Measurements from ENCODE around the gene ERI3. TPM values are rescaled to one million over a fixed set of nuclear protein-coding genes. Genes with fewer than 3 reads are reported as not detected.

The ERI3 gene
- total RNA-seq, 1 donor from 2014 or later = 31.0 TPM

DNA sequence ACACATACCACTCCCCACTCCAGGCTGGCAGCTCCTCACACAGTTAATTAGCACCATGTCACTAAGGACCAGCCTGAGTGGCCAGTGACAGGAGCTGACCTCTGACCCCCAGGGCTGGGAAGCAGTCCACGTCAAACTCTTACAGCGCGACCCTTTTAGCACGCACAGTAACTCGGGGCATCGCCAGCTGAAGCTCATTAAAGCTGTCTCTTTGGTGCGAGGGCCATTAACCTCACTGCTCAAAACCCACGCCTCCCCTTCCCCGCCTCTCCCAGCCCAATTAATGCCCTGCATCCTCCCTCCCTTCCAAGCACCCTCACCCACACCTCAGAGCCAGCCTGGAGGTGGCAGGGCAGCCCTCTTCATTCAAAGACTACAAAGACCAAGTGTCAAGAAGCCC is 110.1 kb downstream of the ERI3 start:
- Mint-ChIP-seq H3K4me1 (peaks cover 63% of the 10 kb centered on the region), H3K27me3 (ENCODE audit: insufficient read depth, low read depth) (peaks cover 9% of the 10 kb centered on the region), H3K27ac (no peak overlapping the region), H3K4me3 (no peak overlapping the region), H3K36me3 (peaks cover 21% of the 10 kb centered on the region), H3K9me3 (no peaks in the 10 kb centered on the region)
- peaks cover 7% of the 10 kb centered on the region for H3F3A ChIP-seq (ENCODE audit: low read depth)
- peaks cover 21% of the 10 kb centered on the region for H3K4me1 ChIP-seq
- H3K4me3 ChIP-seq = no peak overlapping the region
- no peak overlapping the region for H3K4me2 ChIP-seq
- H3K27me3 ChIP-seq = no peaks in the 10 kb centered on the region
- H3K9ac ChIP-seq = no peak overlapping the region
- H4K20me1 ChIP-seq (ENCODE audit: low read depth) = peaks cover 55% of the 10 kb centered on the region
- H3K9me3 ChIP-seq (ENCODE audit: low read depth) = no peaks in the 10 kb centered on the region
- H3K27ac ChIP-seq = no peak overlapping the region
- TF ChIP-seq EZH2 (IDR thresholded peaks at IDR 0.05) = no peak
- H2AFZ ChIP-seq (replicated peaks) = no peak overlapping the region
- peak; percentile 48 for DNase-seq (ENCODE audit: low spot score)
- H3K79me2 ChIP-seq (ENCODE audit: low read depth) = no peaks in the 10 kb centered on the region
- H3K36me3 ChIP-seq = no peaks in the 10 kb centered on the region

DNA sequence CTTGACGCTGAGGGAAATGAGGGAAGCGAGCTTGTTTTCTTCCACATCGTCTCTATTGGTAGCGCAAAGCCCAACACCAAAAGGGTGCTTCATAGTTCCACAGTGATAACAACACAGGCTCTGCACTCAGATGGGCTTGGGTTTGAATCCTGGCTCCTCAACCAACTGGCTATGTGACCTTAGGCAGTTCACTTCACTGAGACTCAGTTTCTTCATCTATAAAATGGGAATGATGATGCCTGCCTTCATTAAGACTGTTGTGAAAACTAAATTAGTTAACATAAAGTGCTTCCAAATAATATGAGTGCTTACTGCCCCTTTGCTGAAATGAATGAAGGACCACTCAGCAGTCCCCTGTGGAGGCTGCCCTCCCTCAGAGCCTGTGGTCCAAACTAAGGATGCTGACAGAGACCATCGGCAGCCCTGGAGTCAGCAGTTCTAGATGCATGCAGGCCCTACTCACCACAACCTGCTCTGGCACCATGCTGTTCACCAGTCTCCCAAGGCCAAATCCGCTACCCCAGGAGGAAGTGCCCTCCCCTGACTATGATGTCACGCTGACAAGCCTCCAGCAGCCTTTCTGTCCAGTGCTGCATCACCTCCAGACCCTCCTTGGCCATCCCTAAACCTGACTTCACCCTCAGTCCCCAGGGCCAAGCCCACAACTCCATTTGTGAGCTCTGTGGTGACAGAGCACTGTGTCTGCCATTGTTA is 111.1 kb downstream of the ERI3 start:
- peaks cover 21% of the 10 kb centered on the region for H3K36me3 Mint-ChIP-seq
- peaks cover 69% of the 10 kb centered on the region for H3K4me1 Mint-ChIP-seq
- peaks cover 17% of the 10 kb centered on the region for H3F3A ChIP-seq (ENCODE audit: low read depth)
- peaks cover 26% of the 10 kb centered on the region for H3K4me1 ChIP-seq
- no peaks in the 10 kb centered on the region for H3K9me3 ChIP-seq (ENCODE audit: low read depth)
- no peaks in the 10 kb centered on the region for H3K27me3 ChIP-seq
- no peak overlapping the region for H3K4me3 Mint-ChIP-seq
- H3K36me3 ChIP-seq = no peaks in the 10 kb centered on the region
- no peak overlapping the region for H3K9ac ChIP-seq
- H3K9me3 Mint-ChIP-seq = no peaks in the 10 kb centered on the region
- DNase-seq (ENCODE audit: low spot score) = no peak
- H3K4me3 ChIP-seq = no peak overlapping the region
- no peaks in the 10 kb centered on the region for H3K79me2 ChIP-seq (ENCODE audit: low read depth)
- H4K20me1 ChIP-seq (ENCODE audit: low read depth) = peaks cover 54% of the 10 kb centered on the region
- H2AFZ ChIP-seq (replicated peaks) = no peak overlapping the region
- H3K27ac ChIP-seq = no peak overlapping the region
- no peak overlapping the region for H3K27ac Mint-ChIP-seq
- peaks cover 9% of the 10 kb centered on the region for H3K27me3 Mint-ChIP-seq (ENCODE audit: insufficient read depth, low read depth)
- H3K4me2 ChIP-seq = no peak overlapping the region
- TF ChIP-seq EZH2 (IDR thresholded peaks at IDR 0.05) = no peak
- no peak for TF ChIP-seq CTCF (IDR thresholded peaks at IDR 0.05)
- TF ChIP-seq EZH2phosphoT487 (IDR thresholded peaks at IDR 0.05) = no peak

DNA sequence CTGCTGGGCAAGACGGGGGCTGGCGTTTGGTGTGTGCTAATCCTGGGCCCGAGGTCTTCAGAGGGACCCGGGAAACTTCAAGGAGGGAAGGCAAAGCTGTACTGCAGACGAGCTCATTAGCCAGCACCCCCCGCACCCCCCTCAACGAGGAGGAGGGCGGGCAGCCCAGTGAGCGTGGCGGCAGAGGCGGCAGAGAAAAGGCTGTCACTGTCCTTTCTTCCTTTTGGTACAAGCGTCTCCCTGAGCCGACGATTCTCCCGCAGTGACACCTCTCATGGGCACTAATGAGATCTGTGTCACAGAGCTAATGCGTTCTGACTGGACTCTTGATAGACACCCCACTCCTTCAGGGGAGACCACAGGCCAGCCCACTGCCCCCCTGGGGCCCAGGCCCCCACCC is 112.3 kb downstream of the ERI3 start:
- Histone ChIP-seq H3K27me3 (no peaks in the 10 kb centered on the region), H3K27ac (no peak overlapping the region), H3K9ac (no peak overlapping the region), H3K4me2 (no peak overlapping the region), H3K4me1 (peaks cover 34% of the 10 kb centered on the region), H3K79me2 (ENCODE audit: low read depth) (no peaks in the 10 kb centered on the region), H2AFZ (replicated peaks) (no peak overlapping the region), H4K20me1 (ENCODE audit: low read depth) (peaks cover 60% of the 10 kb centered on the region), H3K4me3 (no peak overlapping the region), H3K9me3 (ENCODE audit: low read depth) (no peaks in the 10 kb centered on the region), H3F3A (ENCODE audit: low read depth) (peaks cover 18% of the 10 kb centered on the region), H3K36me3 (no peaks in the 10 kb centered on the region)
- peak; percentile 23 for DNase-seq (ENCODE audit: low spot score)
- Mint-ChIP-seq H3K9me3 (no peaks in the 10 kb centered on the region), H3K27me3 (ENCODE audit: insufficient read depth, low read depth) (peaks cover 7% of the 10 kb centered on the region), H3K27ac (no peak overlapping the region), H3K4me1 (peaks cover 73% of the 10 kb centered on the region), H3K36me3 (peaks cover 16% of the 10 kb centered on the region), H3K4me3 (no peak overlapping the region)
- no peak for TF ChIP-seq EZH2phosphoT487 (IDR thresholded peaks at IDR 0.05)
- no peak for TF ChIP-seq EZH2 (IDR thresholded peaks at IDR 0.05)
- TF ChIP-seq CTCF (IDR thresholded peaks at IDR 0.05) = no peak
